Measurements from ENCODE around the gene CENPT. TPM values are rescaled to one million over a fixed set of nuclear protein-coding genes. Genes with fewer than 3 reads are reported as not detected.
A peak's percentile ranks its signal among the peaks of the same experiment; 100 is the strongest.

Gene CENPT
- total RNA-seq, 4 donors from 2014 or later: 77.6 to 205 (median 106) TPM

GRCh38 chr16:67860589-67861398 lies 13.3 kb upstream of the CENPT start:
- no peak for DNase-seq (ENCODE audit: low spot score in 2 of 2)
- intact Hi-C loops (cut with DNase I; ENCODE audit: low total_unique reads): no loop called here
- TF ChIP-seq POLR2A (IDR thresholded peaks at IDR 0.05) (no peak), CTCF (IDR thresholded peaks at IDR 0.05) (no peak)
- 54% methylated on average over 8 of the region's 8 CpGs for WGBS, 2 donors
- no peak overlapping the region for H3K4me3 ChIP-seq (ENCODE audit: low read depth, poor library complexity, severe bottlenecking)

DNA sequence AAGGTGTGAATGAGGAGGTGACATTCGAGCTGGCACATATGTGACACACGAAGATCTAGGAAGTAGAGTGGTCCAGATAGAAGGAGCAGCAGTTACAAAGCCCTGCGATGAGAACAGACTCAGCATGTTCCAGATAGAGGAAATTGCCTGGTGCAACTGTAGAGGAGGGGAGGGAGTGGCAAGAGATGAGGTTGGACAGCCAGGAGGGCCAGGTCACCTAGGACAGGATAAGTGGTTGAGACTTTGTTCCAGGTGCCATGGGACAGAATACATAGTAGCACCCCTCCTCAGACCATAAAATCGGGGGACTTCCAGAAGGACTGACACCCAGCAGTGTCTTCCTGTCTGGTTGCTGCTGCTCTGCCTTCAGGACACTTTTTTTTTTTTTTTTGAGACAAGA lies 11.0 kb upstream of the CENPT start:
- H3K4me3 ChIP-seq (ENCODE audit: low read depth, poor library complexity, severe bottlenecking): no peak overlapping the region
- no peak for DNase-seq (ENCODE audit: low spot score in 2 of 2)
- 49 to 63% methylated on average over 4 of the region's 4 CpGs for WGBS, 2 donors
- intact Hi-C loops (cut with DNase I; ENCODE audit: low total_unique reads): no loop called here
- TF ChIP-seq CTCF (IDR thresholded peaks at IDR 0.05) (no peak), POLR2A (IDR thresholded peaks at IDR 0.05) (no peak)

GRCh38 chr16:67857547-67858233 lies 10.2 kb upstream of the CENPT start:
- DNase-seq (ENCODE audit: low spot score in 2 of 2): peak; percentile 91 to 96
- intact Hi-C loops (cut with DNase I; ENCODE audit: low total_unique reads): no loop called here
- H3K4me3 ChIP-seq (ENCODE audit: low read depth, poor library complexity, severe bottlenecking): no peak overlapping the region
- TF ChIP-seq CTCF (IDR thresholded peaks at IDR 0.05): peak in 1 of 3 donors; percentile 9
- TF ChIP-seq POLR2A (IDR thresholded peaks at IDR 0.05): no peak
- 14 to 25% methylated on average over 3 of the region's 3 CpGs for WGBS, 2 donors

GRCh38 chr16:67856927-67857546 lies 9.5 kb upstream of the CENPT start:
- no peak overlapping the region for H3K4me3 ChIP-seq (ENCODE audit: low read depth, poor library complexity, severe bottlenecking)
- 83 to 84% methylated on average over 5 of the region's 5 CpGs for WGBS, 2 donors
- TF ChIP-seq CTCF (IDR thresholded peaks at IDR 0.05): no peak
- TF ChIP-seq POLR2A (IDR thresholded peaks at IDR 0.05): no peak

GRCh38 chr16:67855789-67856188 lies 8.3 kb upstream of the CENPT start:
- intact Hi-C loops (cut with DNase I; ENCODE audit: low total_unique reads): no loop called here
- 75 to 79% methylated on average over 10 of the region's 10 CpGs for WGBS, 2 donors
- DNase-seq (ENCODE audit: low spot score in 2 of 2): no peak
- TF ChIP-seq POLR2A (IDR thresholded peaks at IDR 0.05): no peak
- no peak for TF ChIP-seq CTCF (IDR thresholded peaks at IDR 0.05)
- no peak overlapping the region for H3K4me3 ChIP-seq (ENCODE audit: low read depth, poor library complexity, severe bottlenecking)

More at GRCh38 chr16:67856927-67857546, 9.5 kb upstream of the CENPT start:
- intact Hi-C loops (cut with DNase I; ENCODE audit: low total_unique reads): no loop called here
- DNase-seq (ENCODE audit: low spot score in 2 of 2): no peak

Measured in lower leg skin (tissue), 4 donors.